HEK293 (cell line): ENCODE data around the gene COQ7.

Experiments used
- CTCF ChIA-PET: fragments of 350-600 bp; formaldehyde crosslinking; extraction: SDS; loops from one replicate; lab custom pipeline; 2021; ENCODE audit warnings: antibody characterized with exemption; lab: Yijun Ruan, JAX
- POLR2A ChIA-PET: fragments of 300-600 bp; formaldehyde crosslinking; extraction: SDS; loops from one replicate; lab custom pipeline; 2020; ENCODE audit warnings: antibody characterized with exemption, inconsistent platforms; lab: Yijun Ruan, JAX
- H3K27ac ChIP-seq: fragments of 200-500 bp; sonication (Bioruptor generic); 2 replicates; pipeline ENCODE4 v1.5.1; 2014; ENCODE audit warnings: low read depth, low read length, control low read depth, inconsistent platforms; ENCODE audit errors: extremely low read depth
- H3K36me3 ChIP-seq, 2 experiments: fragments of 200-500 bp in 1 of 2; sonication (Bioruptor generic) in 1 of 2; 1 replicate in 1 of 2; 2 replicates in 1 of 2; pipeline ENCODE4 v1.5.1; 2014 to 2017; ENCODE audit warnings: inconsistent platforms in 2 of 2, low read length in 2 of 2; ENCODE audit not compliant: control insufficient read depth in 2 of 2, insufficient read depth in 1 of 2
- H3K4me1 ChIP-seq: fragments of 200-500 bp; sonication (Bioruptor generic); 2 replicates; pipeline ENCODE4 v1.5.1; 2014; ENCODE audit warnings: mild to moderate bottlenecking, low read length, inconsistent platforms; ENCODE audit not compliant: control insufficient read depth, insufficient read depth
- H3K4me3 ChIP-seq: 2 replicates; pipeline ENCODE4 v1.5.1; 2011; ENCODE audit warnings: low read depth, mild to moderate bottlenecking, control low read depth, low read length, moderate library complexity
- H3K9me3 ChIP-seq: fragments of 200-500 bp; sonication (Bioruptor generic); 2 replicates; pipeline ENCODE4 v1.5.1; 2014; ENCODE audit warnings: low read depth, low read length, inconsistent platforms; ENCODE audit not compliant: control insufficient read depth, insufficient read depth
- BCL11B ChIP-seq: fragments of 450-650 bp; formaldehyde crosslinking; IDR thresholded peaks from 2 replicates; pipeline ENCODE4 v1.5.1; 2016; ENCODE audit warnings: low read depth, missing biosample characterization, missing genetic modification characterization
- HOXC10 ChIP-seq: sonication (generic); formaldehyde crosslinking; IDR thresholded peaks from 2 replicates; pipeline ENCODE4 v1.8.1; 2023; ENCODE audit warnings: mild to moderate bottlenecking, missing genetic modification reagents
- KLF10 ChIP-seq: fragments of 450-650 bp; IDR thresholded peaks from 2 replicates; pipeline ENCODE4 v1.5.1; 2018; ENCODE audit warnings: missing biosample characterization, mild to moderate bottlenecking, missing genetic modification characterization
- MZF1 ChIP-seq: fragments of 450-650 bp; formaldehyde crosslinking; IDR thresholded peaks from 2 replicates; pipeline ENCODE4 v1.5.1; 2017; ENCODE audit warnings: missing biosample characterization, missing genetic modification characterization, borderline replicate concordance
- PBX3 ChIP-seq: sonication (generic); formaldehyde crosslinking; IDR thresholded peaks from 2 replicates; pipeline ENCODE4 v1.8.1; 2022; ENCODE audit warnings: mild to moderate bottlenecking, moderate library complexity, missing genetic modification reagents
- RBAK ChIP-seq: fragments of 450-650 bp; formaldehyde crosslinking; IDR thresholded peaks from 2 replicates; pipeline ENCODE4 v1.5.1; 2016; ENCODE audit warnings: missing biosample characterization, missing genetic modification characterization
- SETDB1 ChIP-seq: IDR thresholded peaks from one replicate; pipeline ENCODE4 v1.6.1; 2017; ENCODE audit warnings: mild to moderate bottlenecking, low read length, moderate library complexity, mixed read lengths; ENCODE audit not compliant: insufficient read length
- ZNF114 ChIP-seq: fragments of 450-650 bp; formaldehyde crosslinking; IDR thresholded peaks from 2 replicates; pipeline ENCODE4 v1.5.0; 2017; ENCODE audit warnings: missing biosample characterization, missing genetic modification characterization
- ZNF121 ChIP-seq: fragments of 450-650 bp; formaldehyde crosslinking; IDR thresholded peaks from 2 replicates; pipeline ENCODE4 v1.5.1; 2016; ENCODE audit warnings: missing biosample characterization, missing genetic modification characterization
- ZNF202 ChIP-seq: fragments of 450-650 bp; formaldehyde crosslinking; IDR thresholded peaks from 2 replicates; pipeline ENCODE4 v1.5.1; 2016; ENCODE audit warnings: missing biosample characterization, missing genetic modification characterization, borderline replicate concordance
- ZNF280C ChIP-seq: fragments of 450-650 bp; formaldehyde crosslinking; IDR thresholded peaks from 2 replicates; pipeline ENCODE4 v1.5.1; 2016; ENCODE audit warnings: missing biosample characterization, missing genetic modification characterization
- ZNF549 ChIP-seq: fragments of 450-650 bp; IDR thresholded peaks from 2 replicates; pipeline ENCODE4 v1.5.1; 2018; ENCODE audit warnings: missing biosample characterization, missing genetic modification characterization, mild to moderate bottlenecking, inconsistent platforms, moderate library complexity
- ZNF629 ChIP-seq: fragments of 450-650 bp; formaldehyde crosslinking; IDR thresholded peaks from 2 replicates; pipeline ENCODE4 v1.5.1; 2017; ENCODE audit warnings: missing biosample characterization, missing genetic modification characterization
- TF ChIP-seq, protein P1 (sequence below): fragments of 450-650 bp; formaldehyde crosslinking; IDR thresholded peaks from 2 replicates; pipeline ENCODE4 v1.5.1; 2017; ENCODE audit warnings: missing biosample characterization, missing genetic modification characterization

COQ7 gene

GRCh38 chr16:19094542-19095365, 27.3 kb downstream of the COQ7 start:
- ChIA-PET CTCF (interaction anchor here (0.6 to 2.5 kb wide), 13 partner anchors 8 to 294 kb away, joined by 3 to 17 read pairs (median 4); partner anchors contain the start of gene ITPRIPL2), POLR2A (interaction anchor here (1.3 kb wide), 1 partner anchor 19 kb away, joined by 5 read pairs; the partner anchor contains the start of gene ITPRIPL2)
- Histone ChIP-seq H3K36me3 (no peaks in the 10 kb centered on the region), H3K9me3 (no peaks in the 10 kb centered on the region), H3K4me3 (no peak overlapping the region), H3K4me1 (no peaks in the 10 kb centered on the region), H3K27ac (no peak overlapping the region)
- TF ChIP-seq ZNF121 (tag by site-specific recombination) (peak; percentile 72), HOXC10 (CRISPR knock-in tag) (no peak), SETDB1 (peak; percentile 12), ZNF549 (tag by site-specific recombination) (peak; percentile 95)

DNA sequence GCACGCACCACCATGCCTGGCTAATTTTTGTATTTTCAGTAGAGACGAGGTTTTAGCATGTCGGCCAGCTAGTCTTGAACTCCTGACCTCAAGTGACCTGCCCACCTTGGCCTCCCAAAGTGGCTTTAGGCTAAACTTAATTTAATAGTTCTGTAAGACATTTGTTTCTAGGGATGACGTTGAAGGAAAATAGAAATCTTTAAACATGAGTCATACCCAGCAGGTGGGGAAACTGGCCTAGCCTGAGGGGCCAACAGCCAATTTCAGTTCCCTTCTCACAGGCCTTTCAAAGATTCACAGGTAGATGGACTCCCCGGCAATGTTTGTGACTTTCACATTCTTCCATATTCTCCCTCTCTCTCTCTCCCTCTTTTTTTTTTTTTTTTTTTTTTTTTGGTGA, 28.2 kb downstream of the COQ7 start:
- H3K9me3 ChIP-seq, result no peaks in the 10 kb centered on the region
- ChIA-PET POLR2A (no interaction called here), CTCF (interaction anchor here (0.7 to 2.5 kb wide), 4 partner anchors 9 to 73 kb away, joined by 3 to 17 read pairs (median 4); partner anchors contain the start of gene ITPRIPL2)
- H3K4me3 ChIP-seq, result no peak overlapping the region
- no peaks in the 10 kb centered on the region for H3K4me1 ChIP-seq
- no peaks in the 10 kb centered on the region for H3K36me3 ChIP-seq
- no peak overlapping the region for H3K27ac ChIP-seq
- TF ChIP-seq ZNF629 (tag by site-specific recombination) (0 out of 2 replicates have a peak, but pooled peaks have one; percentile 34), RBAK (tag by site-specific recombination) (no peak), BCL11B (tag by site-specific recombination) (no peak), PBX3 (CRISPR knock-in tag) (no peak), ZNF280C (no peak), MZF1 (tag by site-specific recombination) (peak; percentile 19; the same call in 1 of the 2 replicates), ZNF202 (no peak), ZNF114 (tag by site-specific recombination) (no peak)
- TF ChIP-seq, protein P1, sequence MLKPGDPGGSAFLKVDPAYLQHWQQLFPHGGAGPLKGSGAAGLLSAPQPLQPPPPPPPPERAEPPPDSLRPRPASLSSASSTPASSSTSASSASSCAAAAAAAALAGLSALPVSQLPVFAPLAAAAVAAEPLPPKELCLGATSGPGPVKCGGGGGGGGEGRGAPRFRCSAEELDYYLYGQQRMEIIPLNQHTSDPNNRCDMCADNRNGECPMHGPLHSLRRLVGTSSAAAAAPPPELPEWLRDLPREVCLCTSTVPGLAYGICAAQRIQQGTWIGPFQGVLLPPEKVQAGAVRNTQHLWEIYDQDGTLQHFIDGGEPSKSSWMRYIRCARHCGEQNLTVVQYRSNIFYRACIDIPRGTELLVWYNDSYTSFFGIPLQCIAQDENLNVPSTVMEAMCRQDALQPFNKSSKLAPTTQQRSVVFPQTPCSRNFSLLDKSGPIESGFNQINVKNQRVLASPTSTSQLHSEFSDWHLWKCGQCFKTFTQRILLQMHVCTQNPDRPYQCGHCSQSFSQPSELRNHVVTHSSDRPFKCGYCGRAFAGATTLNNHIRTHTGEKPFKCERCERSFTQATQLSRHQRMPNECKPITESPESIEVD (tag by site-specific recombination), result peak; percentile 21; the same call in 1 of the 2 replicates

DNA sequence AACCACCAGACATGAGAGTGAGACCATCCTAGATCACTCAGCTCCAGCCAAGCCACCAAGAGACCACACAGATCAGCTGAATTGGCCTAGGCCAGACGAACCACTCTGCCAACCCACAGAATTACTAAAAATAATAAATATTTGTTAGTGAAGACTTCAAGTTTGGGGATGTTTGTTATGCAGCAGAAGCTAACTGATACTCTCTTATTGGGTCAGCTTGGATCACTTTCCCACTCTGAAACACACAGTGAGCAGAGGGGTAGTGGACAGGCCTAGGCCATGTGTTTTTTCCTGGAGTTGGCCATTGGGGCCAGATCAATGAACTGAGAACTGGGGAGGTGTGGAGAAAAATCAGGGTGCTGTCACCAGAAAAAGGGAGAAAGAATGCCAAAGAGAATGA, 30.8 kb downstream of the COQ7 start:
- TF ChIP-seq RBAK (tag by site-specific recombination) (peak; percentile 95; the same call in 1 of the 2 replicates), KLF10 (tag by site-specific recombination) (no peak)
- TF ChIP-seq, all 188 proteins: peak for 1
- POLR2A ChIA-PET, result no interaction called here
- H3K36me3 ChIP-seq, result no peaks in the 10 kb centered on the region
- H3K4me1 ChIP-seq, result peaks cover 4% of the 10 kb centered on the region; the same call in 1 of the 2 replicates
- H3K9me3 ChIP-seq, result no peaks in the 10 kb centered on the region
- CTCF ChIA-PET, result interaction anchor here (1.0 kb wide), 1 partner anchor 12 kb away, joined by 4 read pairs; no protein-coding TSS in a partner anchor
- H3K27ac ChIP-seq, result no peak overlapping the region
- no peak overlapping the region for H3K4me3 ChIP-seq
